DMS79 treated with DMSO at 0.1 percent for 48 hours (cell line): ENCODE data around the gene ECE2.

Experiments
- DNase-seq: peaks from one replicate; lab custom pipeline; 2025; lab: John Stamatoyannopoulos, UW

Gene ECE2

GRCh38 chr3:184314700-184315542, 39.1 kb downstream of the ECE2 start:
- peak; percentile 11 for DNase-seq

GRCh38 chr3:184315543-184315867, 39.7 kb downstream of the ECE2 start:
- DNase-seq: no peak

DNA sequence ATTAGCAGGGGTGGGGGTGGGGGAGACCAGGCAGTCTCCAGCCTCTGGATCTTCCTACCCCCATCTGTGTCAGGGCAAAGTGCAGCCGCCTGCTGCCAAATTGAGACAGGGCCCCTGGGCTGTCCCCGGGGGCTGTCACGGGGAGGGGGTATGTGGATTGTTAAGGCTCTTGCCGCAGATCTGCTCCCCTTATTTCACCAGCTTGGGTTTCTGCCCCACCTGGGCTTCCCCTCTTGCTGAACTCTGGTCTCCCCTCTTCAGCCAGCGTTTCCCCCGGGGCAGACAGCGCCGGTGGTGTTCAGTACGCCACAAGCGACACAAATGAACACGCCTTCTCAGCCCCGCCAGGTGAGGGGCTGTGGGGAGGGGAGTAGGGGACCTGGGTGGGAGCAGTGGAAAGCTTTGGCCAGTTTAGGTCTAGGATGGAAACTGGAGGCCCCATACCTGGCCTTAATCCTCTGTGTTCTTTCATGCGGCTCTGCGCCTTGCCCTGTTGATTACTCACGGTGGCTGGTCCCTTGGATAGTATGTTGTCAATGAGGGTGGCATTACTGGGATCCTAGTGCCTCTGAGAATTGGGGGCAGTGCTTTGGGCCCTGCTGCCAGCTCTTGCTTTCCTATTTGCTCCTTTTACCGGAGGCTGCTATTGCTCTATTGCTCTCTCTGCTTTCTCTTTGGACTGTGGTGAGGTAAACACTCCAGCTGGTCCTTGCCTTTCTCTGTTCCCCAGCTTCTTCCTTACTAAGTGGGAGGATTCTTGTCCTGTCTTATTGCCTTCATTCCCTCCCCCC, 40.2 kb downstream of the ECE2 start:
- DNase-seq: no peak

DNA sequence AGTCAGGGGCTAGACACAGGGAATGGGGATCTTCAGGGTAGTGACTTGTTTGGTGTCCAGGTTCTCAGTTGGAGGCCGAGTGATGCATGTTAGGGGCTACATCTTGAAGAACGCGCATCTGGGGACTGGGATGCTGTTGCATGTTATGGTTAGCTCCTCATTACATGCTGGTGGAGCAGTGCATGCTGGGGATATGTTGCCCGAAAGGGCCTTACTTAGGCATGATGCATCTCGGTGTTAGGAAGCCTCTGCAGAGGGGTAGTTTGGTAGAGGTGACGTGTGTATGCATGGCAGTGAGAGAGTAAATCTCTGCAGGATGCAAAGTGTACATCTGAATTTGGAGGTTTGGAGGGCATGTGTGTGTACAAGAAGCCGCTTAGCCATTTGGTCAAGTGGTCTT, 41.0 kb downstream of the ECE2 start:
- no peak for DNase-seq

GRCh38 chr3:184317201-184317600, 41.4 kb downstream of the ECE2 start:
- DNase-seq: no peak

- peak; percentile 83 for DNase-seq
These were observed 44.3 kb downstream of the ECE2 start for GRCh38 chr3:184320104-184320445.

DNA sequence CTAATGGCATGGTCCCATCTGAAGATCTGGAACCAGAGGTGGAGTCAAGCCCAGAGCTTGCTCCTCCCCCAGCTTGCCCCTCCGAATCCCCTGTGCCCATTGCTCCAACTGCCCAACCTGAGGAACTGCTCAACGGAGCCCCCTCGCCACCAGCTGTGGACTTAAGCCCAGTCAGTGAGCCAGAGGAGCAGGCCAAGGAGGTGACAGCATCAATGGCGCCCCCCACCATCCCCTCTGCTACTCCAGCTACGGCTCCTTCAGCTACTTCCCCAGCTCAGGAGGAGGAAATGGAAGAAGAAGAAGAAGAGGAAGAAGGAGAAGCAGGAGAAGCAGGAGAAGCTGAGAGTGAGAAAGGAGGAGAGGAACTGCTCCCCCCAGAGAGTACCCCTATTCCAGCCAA, 45.8 kb downstream of the ECE2 start:
- DNase-seq: no peak

- no peak for DNase-seq
These were observed 47.1 kb downstream of the ECE2 start for GRCh38 chr3:184322731-184323487.

DNA sequence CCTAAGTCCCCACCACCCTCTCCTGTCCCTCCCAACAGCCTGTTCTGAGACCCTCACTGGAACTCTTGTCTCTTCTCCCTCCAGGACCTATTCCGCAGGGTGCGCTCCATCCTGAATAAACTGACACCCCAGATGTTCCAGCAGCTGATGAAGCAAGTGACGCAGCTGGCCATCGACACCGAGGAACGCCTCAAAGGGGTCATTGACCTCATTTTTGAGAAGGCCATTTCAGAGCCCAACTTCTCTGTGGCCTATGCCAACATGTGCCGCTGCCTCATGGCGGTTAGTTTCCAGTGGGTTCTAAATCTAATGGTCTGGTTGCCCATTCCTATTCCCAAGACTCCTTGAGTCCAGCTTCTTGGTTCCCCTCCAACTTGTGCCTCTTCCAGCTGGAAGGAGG, 47.9 kb downstream of the ECE2 start:
- DNase-seq: no peak

DNA sequence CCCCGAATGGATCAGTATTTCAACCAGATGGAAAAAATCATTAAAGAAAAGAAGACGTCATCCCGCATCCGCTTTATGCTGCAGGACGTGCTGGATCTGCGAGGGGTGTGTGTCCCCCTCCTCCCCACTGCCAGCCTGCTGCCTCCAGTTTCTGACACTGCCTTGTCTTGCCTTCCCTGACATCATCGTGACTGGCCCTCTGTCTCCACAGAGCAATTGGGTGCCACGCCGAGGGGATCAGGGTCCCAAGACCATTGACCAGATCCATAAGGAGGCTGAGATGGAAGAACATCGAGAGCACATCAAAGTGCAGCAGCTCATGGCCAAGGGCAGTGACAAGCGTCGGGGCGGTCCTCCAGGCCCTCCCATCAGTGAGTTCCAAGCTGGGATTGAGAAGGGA, 49.4 kb downstream of the ECE2 start:
- no peak for DNase-seq

GRCh38 chr3:184325715-184326369, 50.0 kb downstream of the ECE2 start:
- no peak for DNase-seq

GRCh38 chr3:184327171-184327570, 51.3 kb downstream of the ECE2 start:
- DNase-seq: no peak

DNA sequence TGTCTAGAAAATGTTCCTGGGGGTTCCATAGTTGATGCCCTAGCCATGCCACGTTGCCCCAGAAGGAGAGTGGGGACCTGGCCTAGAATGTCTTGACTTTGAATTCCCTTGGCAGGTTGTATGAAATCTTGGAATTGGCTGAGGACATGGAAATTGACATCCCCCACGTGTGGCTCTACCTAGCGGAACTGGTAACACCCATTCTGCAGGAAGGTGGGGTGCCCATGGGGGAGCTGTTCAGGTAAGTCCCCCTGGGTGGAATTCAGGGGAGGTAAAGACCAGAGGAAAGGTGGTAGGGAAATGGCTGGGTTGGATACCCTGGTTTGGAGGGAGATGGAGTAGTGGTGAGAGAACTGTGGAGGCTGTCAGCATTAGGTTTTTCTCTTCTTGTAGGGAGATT, 52.7 kb downstream of the ECE2 start:
- no peak for DNase-seq

GRCh38 chr3:184332370-184333090, 56.7 kb downstream of the ECE2 start:
- DNase-seq: no peak

DNA sequence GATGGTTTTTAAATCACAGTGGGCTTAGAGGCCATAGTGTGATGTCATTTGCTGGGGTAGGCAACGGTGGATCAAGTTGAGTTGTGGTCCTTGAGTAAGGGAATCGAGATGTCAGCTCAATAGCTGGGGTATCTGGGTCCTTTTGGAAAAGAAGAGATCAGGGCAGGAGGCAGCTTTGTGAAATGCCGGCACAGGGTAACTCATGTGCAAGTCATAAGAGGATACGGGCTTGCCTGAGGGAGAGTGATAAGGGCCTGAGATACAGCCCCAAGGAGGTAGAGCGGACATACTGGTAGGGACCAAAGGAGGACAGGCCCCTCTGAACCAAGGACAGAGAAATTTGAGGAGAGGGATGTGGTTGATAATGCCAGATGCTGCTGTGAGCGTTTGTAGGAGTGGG, 57.4 kb downstream of the ECE2 start:
- no peak for DNase-seq

- DNase-seq: no peak
These were observed 57.9 kb downstream of the ECE2 start for GRCh38 chr3:184333700-184334099.

DNA sequence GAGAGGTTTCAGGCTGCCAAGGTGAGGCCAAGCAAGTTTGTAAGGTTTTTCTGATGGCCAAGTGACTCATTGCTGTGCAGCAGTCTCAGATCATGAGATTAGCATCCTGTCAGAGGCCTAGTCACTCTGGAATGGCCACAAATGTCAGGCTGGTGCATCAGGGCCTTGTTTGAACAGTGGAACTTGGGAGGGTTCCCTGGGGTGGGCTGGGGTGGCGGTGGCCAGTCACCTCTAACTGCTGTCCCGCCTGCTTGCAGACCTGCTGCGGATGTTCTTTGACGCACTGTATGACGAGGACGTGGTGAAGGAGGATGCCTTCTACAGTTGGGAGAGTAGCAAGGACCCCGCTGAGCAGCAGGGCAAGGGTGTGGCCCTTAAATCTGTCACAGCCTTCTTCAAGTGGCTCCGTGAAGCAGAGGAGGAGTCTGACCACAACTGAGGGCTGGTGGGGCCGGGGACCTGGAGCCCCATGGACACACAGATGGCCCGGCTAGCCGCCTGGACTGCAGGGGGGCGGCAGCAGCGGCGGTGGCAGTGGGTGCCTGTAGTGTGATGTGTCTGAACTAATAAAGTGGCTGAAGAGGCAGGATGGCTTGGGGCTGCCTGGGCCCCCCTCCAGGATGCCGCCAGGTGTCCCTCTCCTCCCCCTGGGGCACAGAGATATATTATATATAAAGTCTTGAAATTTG, 58.8 kb downstream of the ECE2 start:
- no peak for DNase-seq

DNA sequence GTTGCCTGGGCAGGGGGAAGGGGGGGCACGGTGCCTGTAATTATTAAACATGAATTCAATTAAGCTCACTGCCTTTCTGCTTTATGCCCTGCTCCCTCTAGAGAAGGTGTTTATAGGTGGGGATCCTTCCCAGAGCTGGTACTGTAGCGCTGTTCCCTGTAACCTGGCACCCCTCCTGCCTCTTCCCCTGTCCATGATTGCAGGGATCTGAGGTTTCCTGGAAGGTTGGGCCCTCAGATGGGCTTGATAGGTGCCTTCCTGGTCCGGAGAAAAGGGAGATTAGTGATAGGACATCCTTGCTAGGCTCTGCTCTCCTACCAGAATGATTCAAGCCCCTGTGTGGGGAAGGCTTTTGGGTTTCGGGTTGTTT, 59.5 kb downstream of the ECE2 start:
- DNase-seq: no peak

- DNase-seq: peak; percentile 55
These were observed 60.1 kb downstream of the ECE2 start for GRCh38 chr3:184335661-184336546.
